Measurements from ENCODE around the gene SPTBN1.

Gene SPTBN1

GRCh38 chr2:54593249-54593648 lies 137.1 kb downstream of the SPTBN1 start:
- no peaks in the 10 kb centered on the region for H4K20me1 ChIP-seq (ENCODE audit: insufficient read depth, low read length)
- no peak overlapping the region for H3K9ac ChIP-seq (ENCODE audit: low read length)
- H3K9me3 ChIP-seq (ENCODE audit: insufficient read depth, low read length): no peaks in the 10 kb centered on the region
- no peak overlapping the region for H3K4me2 ChIP-seq (ENCODE audit: low read length)
- no peaks in the 10 kb centered on the region for H3K27me3 ChIP-seq (ENCODE audit: low read depth, low read length)
- no peaks in the 10 kb centered on the region for H3K36me3 ChIP-seq (replicated peaks; ENCODE audit: low read depth, low read length)
- no peak overlapping the region for H3K4me3 ChIP-seq (ENCODE audit: low read length)
- no peak for TF ChIP-seq CTCF (IDR thresholded peaks at IDR 0.05; ENCODE audit: low read depth, low read length)
- no peak for TF ChIP-seq EZH2phosphoT487 (IDR thresholded peaks at IDR 0.05; ENCODE audit: low read depth)
- H3K27ac ChIP-seq (ENCODE audit: low read length): no peak overlapping the region
- no peak overlapping the region for H2AFZ ChIP-seq (ENCODE audit: low read depth, low read length)
- peaks cover 52% of the 10 kb centered on the region for H3K4me1 ChIP-seq (ENCODE audit: low read length)
- H3K79me2 ChIP-seq (ENCODE audit: low read length): no peaks in the 10 kb centered on the region

DNA sequence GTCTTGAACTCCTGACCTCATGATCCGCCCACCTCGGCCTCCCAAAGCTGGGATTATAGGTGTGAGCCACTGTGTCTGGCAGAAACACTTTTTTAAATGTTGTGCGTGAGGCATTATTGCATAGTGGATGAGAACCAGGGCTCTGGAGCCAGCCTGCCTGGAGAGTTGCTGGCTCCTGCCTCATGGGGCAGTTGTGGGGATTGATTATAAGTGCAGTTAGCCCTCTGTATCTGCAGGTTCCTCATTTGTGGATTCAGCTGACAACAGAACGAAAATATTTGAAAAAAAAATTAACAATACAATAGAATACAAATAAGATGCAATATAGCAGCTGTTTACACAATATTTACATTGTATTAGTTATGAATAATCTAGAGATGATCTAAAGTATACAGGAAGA lies 137.9 kb downstream of the SPTBN1 start:
- peak overlapping the region; percentile 33; the same call in 1 of the 2 replicates for H3K4me2 ChIP-seq (ENCODE audit: low read length)
- no peak overlapping the region for H3K4me3 ChIP-seq (ENCODE audit: low read length)
- no peaks in the 10 kb centered on the region for H3K27me3 ChIP-seq (ENCODE audit: low read depth, low read length)
- no peak overlapping the region for H3K9ac ChIP-seq (ENCODE audit: low read length)
- no peak overlapping the region for H2AFZ ChIP-seq (ENCODE audit: low read depth, low read length)
- H3K27ac ChIP-seq (ENCODE audit: low read length): no peak overlapping the region
- peaks cover 52% of the 10 kb centered on the region for H3K4me1 ChIP-seq (ENCODE audit: low read length)
- TF ChIP-seq CTCF (IDR thresholded peaks at IDR 0.05; ENCODE audit: low read depth, low read length) (no peak), EZH2phosphoT487 (IDR thresholded peaks at IDR 0.05; ENCODE audit: low read depth) (no peak)
- no peaks in the 10 kb centered on the region for H4K20me1 ChIP-seq (ENCODE audit: insufficient read depth, low read length)
- no peaks in the 10 kb centered on the region for H3K79me2 ChIP-seq (ENCODE audit: low read length)
- no peaks in the 10 kb centered on the region for H3K9me3 ChIP-seq (ENCODE audit: insufficient read depth, low read length)
- no peaks in the 10 kb centered on the region for H3K36me3 ChIP-seq (replicated peaks; ENCODE audit: low read depth, low read length)

DNA sequence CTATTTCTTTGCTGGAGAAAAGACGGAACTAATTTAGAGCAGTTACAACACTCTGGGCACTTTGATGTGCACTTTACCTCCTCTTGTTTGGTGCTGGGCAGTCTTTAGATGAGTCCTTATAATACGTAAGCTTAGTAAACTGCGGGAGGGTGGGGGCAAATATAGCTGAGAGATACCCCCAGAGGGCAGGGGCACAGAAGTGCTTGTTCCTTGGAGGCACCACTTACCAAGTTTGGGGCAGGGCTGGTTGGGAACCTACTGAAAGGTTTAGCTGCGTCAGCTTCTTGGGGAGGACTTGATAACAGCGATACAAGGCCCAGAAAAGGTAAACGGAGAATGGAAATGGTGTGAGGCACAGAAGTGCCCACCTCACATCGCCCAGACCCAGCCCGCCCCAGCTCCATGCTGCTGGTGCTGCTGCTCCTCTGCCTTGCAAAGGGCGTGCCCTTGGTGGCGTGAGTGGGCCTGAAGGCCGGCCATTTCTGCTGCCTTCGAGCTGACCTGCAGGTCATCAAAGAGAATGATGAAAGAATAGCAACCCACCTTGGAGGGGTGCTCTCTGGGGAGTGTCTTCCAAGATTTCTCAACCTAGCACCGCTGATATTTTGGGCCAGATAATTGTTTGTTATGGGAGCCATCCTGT lies 139.2 kb downstream of the SPTBN1 start:
- Histone ChIP-seq H2AFZ (ENCODE audit: low read depth, low read length) (no peak overlapping the region), H3K36me3 (replicated peaks; ENCODE audit: low read depth, low read length) (no peaks in the 10 kb centered on the region), H3K4me3 (ENCODE audit: low read length) (no peak overlapping the region), H3K9ac (ENCODE audit: low read length) (no peak overlapping the region), H3K4me1 (ENCODE audit: low read length) (peaks cover 48% of the 10 kb centered on the region), H3K79me2 (ENCODE audit: low read length) (no peaks in the 10 kb centered on the region), H3K27ac (ENCODE audit: low read length) (no peak overlapping the region), H3K27me3 (ENCODE audit: low read depth, low read length) (no peaks in the 10 kb centered on the region), H4K20me1 (ENCODE audit: insufficient read depth, low read length) (no peaks in the 10 kb centered on the region), H3K9me3 (ENCODE audit: insufficient read depth, low read length) (no peaks in the 10 kb centered on the region), H3K4me2 (ENCODE audit: low read length) (peak overlapping the region; percentile 33)
- TF ChIP-seq CTCF (IDR thresholded peaks at IDR 0.05; ENCODE audit: low read depth, low read length) (no peak), EZH2phosphoT487 (IDR thresholded peaks at IDR 0.05; ENCODE audit: low read depth) (no peak)

- Histone ChIP-seq H2AFZ (ENCODE audit: low read depth, low read length) (no peak overlapping the region), H3K9ac (ENCODE audit: low read length) (no peak overlapping the region), H3K27ac (ENCODE audit: low read length) (no peak overlapping the region), H4K20me1 (ENCODE audit: insufficient read depth, low read length) (no peaks in the 10 kb centered on the region), H3K4me3 (ENCODE audit: low read length) (no peak overlapping the region), H3K36me3 (replicated peaks; ENCODE audit: low read depth, low read length) (no peaks in the 10 kb centered on the region), H3K9me3 (ENCODE audit: insufficient read depth, low read length) (no peaks in the 10 kb centered on the region), H3K79me2 (ENCODE audit: low read length) (no peaks in the 10 kb centered on the region), H3K4me2 (ENCODE audit: low read length) (no peak overlapping the region), H3K27me3 (ENCODE audit: low read depth, low read length) (no peaks in the 10 kb centered on the region), H3K4me1 (ENCODE audit: low read length) (peaks cover 44% of the 10 kb centered on the region)
- TF ChIP-seq CTCF (IDR thresholded peaks at IDR 0.05; ENCODE audit: low read depth, low read length) (no peak), EZH2phosphoT487 (IDR thresholded peaks at IDR 0.05; ENCODE audit: low read depth) (no peak)
Measured at GRCh38 chr2:54595999-54596902, 140.1 kb downstream of the SPTBN1 start.
